SK-N-MC (cell line): ENCODE results near the gene TRIM75.

Experiments
- EZH2 ChIP-seq: fragments of 200-600 bp; sonication (generic); IDR thresholded peaks from one replicate; pipeline ENCODE4 v1.6.1; 2017; ENCODE audit warnings: antibody characterized with exemption
- FOXP2 ChIP-seq: optimal IDR thresholded peaks from 2 replicates; pipeline ENCODE3; 2011; ENCODE audit warnings: mild to moderate bottlenecking, moderate library complexity; ENCODE audit not compliant: insufficient read depth; ENCODE audit errors: extremely low read length, control extremely low read depth
- POLR2AphosphoS5 ChIP-seq: IDR thresholded peaks from 2 replicates; pipeline ENCODE4 v1.6.1; 2012; ENCODE audit warnings: mild to moderate bottlenecking, low read depth, low read length, borderline replicate concordance

GRCh38 chr4:165010487-165010886 lies 43.2 kb upstream of the TRIM75 start:
- TF ChIP-seq POLR2AphosphoS5 (no peak), EZH2 (no peak), FOXP2 (no peak)
